ENCODE measurements around the gene CCDC30.

- TF ChIP-seq TAF1 (IDR thresholded peaks at IDR 0.05; ENCODE audit: low read depth) (no peak), FOXM1 (IDR thresholded peaks at IDR 0.05; ENCODE audit: borderline replicate concordance, low read depth) (no peak), REST (IDR thresholded peaks at IDR 0.05; ENCODE audit: low read depth) (no peak)
These were observed 43.8 kb upstream of the CCDC30 start for GRCh38 chr1:42419126-42419821.

All from Ishikawa (cell line).